AG10803 (cell line): ENCODE measurements around the gene FMN2.

ENCODE experiments used
- DNase-seq: peaks from one replicate; pipeline ENCODE4 v3.0.0; 2010; ENCODE audit warnings: low read depth
- H3K4me3 ChIP-seq: 2 replicates; pipeline ENCODE4 v1.5.1; 2011; ENCODE audit warnings: mild to moderate bottlenecking, low read length, control low read depth
- CTCF ChIP-seq: conservative IDR thresholded peaks from 2 replicates; pipeline ENCODE4 v1.5.1; 2011; ENCODE audit warnings: mild to moderate bottlenecking, low read length, control low read depth, inconsistent platforms

The FMN2 gene

GRCh38 chr1:240349695-240350094 lies 258.0 kb downstream of the FMN2 start:
- no peak overlapping the region for H3K4me3 ChIP-seq
- DNase-seq = no peak
- TF ChIP-seq CTCF = no peak

GRCh38 chr1:240350910-240351331 lies 259.2 kb downstream of the FMN2 start:
- H3K4me3 ChIP-seq = no peak overlapping the region
- peak; percentile 88 for DNase-seq
- TF ChIP-seq CTCF = no peak

- no peak for TF ChIP-seq CTCF
- DNase-seq = no peak
- H3K4me3 ChIP-seq = no peak overlapping the region
Observed at GRCh38 chr1:240351690-240352089, 260.0 kb downstream of the FMN2 start.

GRCh38 chr1:240352769-240353168 lies 261.1 kb downstream of the FMN2 start:
- DNase-seq = peak; percentile 18
- no peak for TF ChIP-seq CTCF
- H3K4me3 ChIP-seq = no peak overlapping the region

- H3K4me3 ChIP-seq = no peak overlapping the region
- DNase-seq = peak; percentile 17
- TF ChIP-seq CTCF = no peak
Observed at GRCh38 chr1:240356568-240356967, 264.9 kb downstream of the FMN2 start.

- DNase-seq = no peak
- no peak overlapping the region for H3K4me3 ChIP-seq
- no peak for TF ChIP-seq CTCF
Observed at GRCh38 chr1:240362046-240362445, 270.4 kb downstream of the FMN2 start.

GRCh38 chr1:240362826-240363225 lies 271.1 kb downstream of the FMN2 start:
- DNase-seq = no peak
- TF ChIP-seq CTCF = no peak
- no peak overlapping the region for H3K4me3 ChIP-seq
